Transverse colon (tissue), 4 donors: ENCODE measurements around the gene CAGE1. TPM values are rescaled to one million over a fixed set of nuclear protein-coding genes. Genes with fewer than 3 reads are reported as not detected.
"Not testable (repeated sequence)": the region's sequence is repeated elsewhere in the genome, so short reads cannot be mapped to it uniquely, and the experiment has no call there.

ENCODE experiments used
- DNase-seq: peaks from one replicate; pipeline ENCODE4 v3.0.0-alpha.2; 2019
- H3K27ac ChIP-seq, 4 donors: fragments of 200-600 bp; sonication (generic); 2 replicates each; pipeline ENCODE4 v1.5.1; 2016 to 2018; ENCODE audit warnings: inconsistent platforms in 4 of 4
- H3K27me3 ChIP-seq: fragments of 200-600 bp; sonication (generic); 2 replicates; pipeline ENCODE4 v1.5.1; 2017; ENCODE audit warnings: inconsistent platforms
- H3K36me3 ChIP-seq, 4 donors: fragments of 200-600 bp; sonication (generic); 2 replicates each; pipeline ENCODE4 v1.5.1; 2017 to 2019; ENCODE audit warnings: inconsistent platforms in 4 of 4
- H3K4me1 ChIP-seq, 4 donors: fragments of 200-600 bp; sonication (generic); 2 replicates each; pipeline ENCODE4 v1.5.1; 2017 to 2020; ENCODE audit warnings: inconsistent platforms in 4 of 4
- H3K4me3 ChIP-seq, 4 donors: fragments of 200-600 bp; sonication (generic); 1 replicate in 1 of 4; 2 replicates in 3 of 4; pipeline versions ENCODE4 v1.5.1 to v1.6.1; 2017 to 2019; ENCODE audit warnings: inconsistent platforms in 4 of 4
- H3K9me3 ChIP-seq, 2 donors: fragments of 200-600 bp; sonication (generic); 2 replicates each; pipeline ENCODE4 v1.5.1; 2017 to 2019; ENCODE audit warnings: inconsistent platforms in 2 of 2
- EP300 ChIP-seq: sonication (generic); formaldehyde crosslinking; IDR thresholded peaks from one replicate; pipeline ENCODE4 v1.6.1; 2017; ENCODE audit warnings: antibody characterized with exemption, low read depth
- POLR2A ChIP-seq: fragments of 450-650 bp; IDR thresholded peaks from one replicate; pipeline ENCODE4 v1.6.1; 2016; ENCODE audit warnings: antibody characterized with exemption, mild to moderate bottlenecking, moderate library complexity
- POLR2AphosphoS5 ChIP-seq, 3 donors: sonication (generic); formaldehyde crosslinking; IDR thresholded peaks; one replicate each; pipeline ENCODE4 v1.6.1; 2016; ENCODE audit warnings: antibody characterized with exemption in 3 of 3
- WGBS, 2 donors: methylation state at CpG; one replicate each; pipeline ENCODE4 v1.1.5; 2018; ENCODE audit warnings: low coverage in 1 of 2; 5-methylcytosine and 5-hydroxymethylcytosine counted together
- in situ Hi-C, 4 donors: fragments of 200-750 bp; cut with MboI; loops; one replicate each; pipeline versions ENCODE4 v1.15.0 to v1.15.1; 2017; ENCODE audit warnings: low sequenced_read_pairs in 3 of 4, low pct_ligation_motif_present in 1 of 4, low pct_unique_long_range_greater_than_20kb in 1 of 4
- intact Hi-C: fragments of 100-400 bp; cut with DNase I; formaldehyde crosslinking; loops from one replicate; pipeline ENCODE4 v1.15.1; 2023; ENCODE audit warnings: low total_unique reads
- total RNA-seq, 4 donors: library from RNA; depleted of rRNA; stranded (reverse); fragments of >200 nt; gene quantifications; one replicate each; pipeline ENCODE4 v1.1.0, GENCODE V29; 2016
- TF ChIP-seq, protein P1 (sequence below), 5 experiments: fragments of 200-600 bp in 3 of 5; fragments of 450-650 bp in 2 of 5; sonication (generic) in 3 of 5; IDR thresholded peaks; 1 replicate in 2 of 5; 2 replicates in 3 of 5; pipeline ENCODE4 v1.5.1; 2016 to 2017; ENCODE audit warnings: antibody characterized with exemption in 5 of 5, inconsistent platforms in 3 of 5, mild to moderate bottlenecking in 2 of 5, moderate library complexity in 1 of 5

The CAGE1 gene
- total RNA-seq, 4 donors from 2014 or later, result not detected

DNA sequence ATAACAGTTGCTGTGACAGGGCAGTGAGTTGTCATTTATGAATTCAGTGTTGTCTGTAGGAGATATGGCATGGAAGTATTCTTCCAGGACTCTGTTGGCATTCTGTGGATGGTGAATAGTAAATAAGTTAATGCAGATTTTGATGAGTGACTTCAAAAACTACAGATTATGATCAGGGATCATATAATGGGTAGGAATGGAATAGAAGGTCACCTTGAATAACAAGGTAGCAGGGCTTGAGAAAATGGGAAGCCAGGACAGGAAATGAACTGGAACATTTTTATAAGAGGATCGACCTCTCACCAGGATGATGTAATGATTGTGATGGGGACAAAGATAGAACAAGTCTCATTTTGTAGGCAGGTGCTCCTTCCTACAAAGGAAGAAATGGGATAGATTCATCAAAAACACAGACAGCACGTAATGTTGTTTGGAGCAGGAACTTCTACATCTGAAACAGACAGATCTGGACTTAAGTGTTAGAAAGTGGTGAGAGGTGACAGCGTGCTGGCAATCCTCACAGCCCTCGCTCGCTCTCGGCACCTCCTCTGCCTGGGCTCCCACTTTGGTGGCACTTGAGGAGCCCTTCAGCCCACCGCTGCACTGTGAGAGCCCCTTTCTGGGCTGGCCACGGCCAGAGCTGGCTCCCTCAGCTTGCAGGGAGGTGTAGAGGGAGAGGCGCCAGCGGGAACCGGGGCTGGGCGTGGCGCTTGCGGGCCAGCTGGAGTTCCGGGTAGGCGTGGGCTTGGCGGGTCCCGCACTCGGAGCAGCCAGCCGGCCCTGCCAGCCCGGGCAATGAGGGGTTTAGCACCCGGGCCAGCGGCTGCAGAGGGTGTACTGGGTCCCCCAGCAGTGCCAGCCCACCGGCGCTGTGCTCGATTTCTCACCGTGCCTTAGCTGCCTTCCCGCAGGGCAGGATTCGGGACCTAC, 45.7 kb downstream of the CAGE1 start:
- Histone ChIP-seq H3K9me3 (no peaks in the 10 kb centered on the region), H3K27me3 (no peaks in the 10 kb centered on the region), H3K4me3 (no peak overlapping the region), H3K27ac (no peak overlapping the region), H3K36me3 (no peaks in the 10 kb centered on the region), H3K4me1 (no peaks in the 10 kb centered on the region)
- DNase-seq, result no peak
- intact Hi-C loops (no loop called here), in situ Hi-C loops (no loop called here)
- 75 to 88% methylated on average over 1 to 27 of the region's 29 CpGs for WGBS, 2 donors
- TF ChIP-seq POLR2AphosphoS5 (IDR thresholded peaks at IDR 0.05) (no peak), EP300 (no peak), POLR2A (no peak)
- TF ChIP-seq, protein P1, sequence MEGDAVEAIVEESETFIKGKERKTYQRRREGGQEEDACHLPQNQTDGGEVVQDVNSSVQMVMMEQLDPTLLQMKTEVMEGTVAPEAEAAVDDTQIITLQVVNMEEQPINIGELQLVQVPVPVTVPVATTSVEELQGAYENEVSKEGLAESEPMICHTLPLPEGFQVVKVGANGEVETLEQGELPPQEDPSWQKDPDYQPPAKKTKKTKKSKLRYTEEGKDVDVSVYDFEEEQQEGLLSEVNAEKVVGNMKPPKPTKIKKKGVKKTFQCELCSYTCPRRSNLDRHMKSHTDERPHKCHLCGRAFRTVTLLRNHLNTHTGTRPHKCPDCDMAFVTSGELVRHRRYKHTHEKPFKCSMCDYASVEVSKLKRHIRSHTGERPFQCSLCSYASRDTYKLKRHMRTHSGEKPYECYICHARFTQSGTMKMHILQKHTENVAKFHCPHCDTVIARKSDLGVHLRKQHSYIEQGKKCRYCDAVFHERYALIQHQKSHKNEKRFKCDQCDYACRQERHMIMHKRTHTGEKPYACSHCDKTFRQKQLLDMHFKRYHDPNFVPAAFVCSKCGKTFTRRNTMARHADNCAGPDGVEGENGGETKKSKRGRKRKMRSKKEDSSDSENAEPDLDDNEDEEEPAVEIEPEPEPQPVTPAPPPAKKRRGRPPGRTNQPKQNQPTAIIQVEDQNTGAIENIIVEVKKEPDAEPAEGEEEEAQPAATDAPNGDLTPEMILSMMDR (IDR thresholded peaks at IDR 0.05), result no peak

DNA sequence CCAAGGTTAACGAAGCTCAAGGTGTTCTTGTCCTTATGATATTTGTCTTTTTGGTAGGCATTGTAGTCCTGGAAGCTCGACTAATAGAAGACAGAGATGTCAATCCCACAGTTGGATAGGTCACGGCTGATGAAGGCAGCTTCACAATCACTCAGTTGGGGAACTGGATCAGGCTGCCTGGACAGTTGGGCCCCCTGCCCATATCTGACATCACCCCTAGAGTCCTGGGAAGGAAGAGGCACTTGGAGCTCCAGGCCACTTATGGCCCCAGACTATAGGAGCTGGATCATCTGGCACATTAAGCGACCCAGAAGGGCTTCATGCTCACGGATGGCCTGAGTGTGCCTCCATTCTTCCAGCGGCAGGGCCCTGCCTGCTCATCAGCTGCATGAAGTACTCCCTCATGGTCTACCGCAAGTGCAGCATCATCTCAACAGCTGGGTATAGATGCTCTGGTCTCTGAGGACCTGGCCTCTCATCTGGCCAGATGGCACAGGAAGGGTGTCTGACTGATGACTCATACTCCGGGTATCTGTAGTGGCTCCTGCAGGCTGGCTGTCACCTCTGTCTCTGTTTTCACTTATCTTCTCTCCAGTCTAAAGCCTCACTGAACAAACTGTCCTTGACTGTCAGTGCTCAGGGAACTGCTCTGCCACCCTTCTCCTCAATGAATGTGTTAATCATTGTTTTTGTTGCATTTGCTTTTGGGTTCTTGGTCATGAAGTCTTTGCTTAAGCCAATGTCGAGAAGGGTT, 47.4 kb downstream of the CAGE1 start:
- DNase-seq, result no peak
- 71 to 86% methylated on average over 1 to 9 of the region's 9 CpGs for WGBS, 2 donors
- TF ChIP-seq, protein P1 (IDR thresholded peaks at IDR 0.05), result no peak
- TF ChIP-seq POLR2A (no peak), EP300 (no peak), POLR2AphosphoS5 (IDR thresholded peaks at IDR 0.05) (no peak)
- H3K4me3 ChIP-seq, result no peak overlapping the region
- in situ Hi-C loops, result no loop called here
- H3K4me1 ChIP-seq, result no peaks in the 10 kb centered on the region
- no peaks in the 10 kb centered on the region for H3K27me3 ChIP-seq
- H3K9me3 ChIP-seq, result no peaks in the 10 kb centered on the region
- H3K36me3 ChIP-seq, result no peaks in the 10 kb centered on the region
- no peak overlapping the region for H3K27ac ChIP-seq
- intact Hi-C loops, result no loop called here

DNA sequence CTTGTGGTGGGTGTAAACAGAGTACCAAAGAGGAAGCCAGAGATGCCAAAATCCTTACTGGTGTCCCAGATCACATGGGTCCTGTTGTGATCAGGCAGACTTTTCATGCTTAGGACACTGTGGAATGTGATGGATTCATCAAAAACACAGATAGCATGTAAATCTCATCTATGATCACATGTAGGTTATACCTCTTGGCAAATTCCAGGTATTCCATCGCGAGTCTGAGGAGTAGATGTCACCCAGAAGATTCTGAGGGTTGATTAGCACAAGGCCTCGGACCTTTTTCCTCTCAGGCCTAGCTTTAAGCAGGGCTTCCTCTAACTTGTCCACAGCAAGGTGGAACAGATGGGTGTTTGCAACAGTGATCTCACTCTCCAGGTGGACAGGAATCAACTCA, 48.3 kb downstream of the CAGE1 start:
- in situ Hi-C loops, result no loop called here
- DNase-seq, result no peak
- no peaks in the 10 kb centered on the region for H3K27me3 ChIP-seq
- intact Hi-C loops, result no loop called here
- H3K9me3 ChIP-seq, result no peaks in the 10 kb centered on the region
- H3K27ac ChIP-seq, result no peak overlapping the region
- H3K4me1 ChIP-seq, result no peaks in the 10 kb centered on the region
- WGBS, 2 donors, result 99% methylated on average over 3 of the region's 3 CpGs; no CpG with 5 or more reads in 1 of the 2 donors
- TF ChIP-seq POLR2A (no peak), EP300 (no peak), POLR2AphosphoS5 (IDR thresholded peaks at IDR 0.05) (no peak)
- TF ChIP-seq, protein P1 (IDR thresholded peaks at IDR 0.05), result no peak
- H3K36me3 ChIP-seq, result no peaks in the 10 kb centered on the region
- H3K4me3 ChIP-seq, result no peak overlapping the region

DNA sequence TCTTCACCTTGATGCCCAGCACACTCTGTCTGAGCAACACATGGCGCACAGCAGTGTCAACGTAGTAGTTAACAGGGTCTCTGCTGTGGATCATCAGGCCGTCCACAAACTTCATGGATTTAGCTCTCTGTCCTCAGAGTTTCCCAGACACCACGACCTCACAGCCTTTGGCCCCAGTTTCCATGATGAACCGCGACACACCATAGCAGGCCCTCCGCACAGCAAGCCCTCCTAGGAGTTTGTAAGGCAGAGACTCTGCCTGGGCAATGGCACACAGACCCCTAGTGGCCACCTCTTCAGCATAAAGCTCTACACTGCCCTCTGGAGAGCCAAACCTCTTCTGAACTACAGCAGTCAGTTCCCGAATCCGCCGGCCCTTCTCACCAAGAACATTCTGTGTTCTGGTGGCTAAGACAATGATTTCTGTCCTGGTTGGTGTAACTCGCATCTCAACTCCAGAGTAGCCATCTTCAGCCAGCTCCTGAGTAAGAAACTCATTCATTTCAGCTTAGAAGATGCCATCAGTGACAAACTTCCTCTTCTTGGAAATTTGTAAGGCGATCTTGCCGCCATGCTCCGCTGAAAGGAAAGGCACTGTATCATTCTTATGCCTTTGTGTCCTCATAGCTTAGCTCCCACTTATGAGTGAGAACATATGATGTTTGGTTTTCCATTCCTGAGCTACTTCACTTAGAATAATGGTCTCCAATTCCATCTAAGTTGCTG, 50.4 kb downstream of the CAGE1 start:
- DNase-seq, H3K36me3 ChIP-seq, H3K4me1 ChIP-seq, intact Hi-C loops, H3K27ac ChIP-seq, H3K4me3 ChIP-seq, H3K27me3 ChIP-seq, H3K9me3 ChIP-seq, in situ Hi-C loops: not testable (repeated sequence)
- WGBS, 2 donors, result 78% methylated on average over 14 of the region's 14 CpGs; no CpG with 5 or more reads in 1 of the 2 donors
